WTC11 (cell line): ENCODE measurements around the gene PTPRJ.

ENCODE experiments used
- ATF3 ChIP-seq: sonication (generic); formaldehyde crosslinking; conservative IDR thresholded peaks from 2 replicates; pipeline ENCODE4 v1.8.1; 2022; ENCODE audit warnings: mild to moderate bottlenecking, missing genetic modification reagents
- CREM ChIP-seq: sonication (generic); formaldehyde crosslinking; IDR thresholded peaks from 2 replicates; pipeline ENCODE4 v1.8.1; 2022; ENCODE audit warnings: mild to moderate bottlenecking, missing genetic modification reagents, moderate library complexity
- CTCF ChIP-seq: fragments of 200-600 bp; IDR thresholded peaks from 2 replicates; pipeline ENCODE4 v1.8.0; 2022; ENCODE audit warnings: antibody characterized with exemption
- GABPB1 ChIP-seq: sonication (generic); formaldehyde crosslinking; IDR thresholded peaks from 2 replicates; pipeline ENCODE4 v1.8.1; 2023; ENCODE audit warnings: mild to moderate bottlenecking, missing genetic modification reagents
- HMGXB4 ChIP-seq: sonication (generic); formaldehyde crosslinking; IDR thresholded peaks from 2 replicates; pipeline ENCODE4 v1.8.1; 2023; ENCODE audit warnings: mild to moderate bottlenecking, moderate library complexity, missing genetic modification reagents
- IRF1 ChIP-seq: sonication (generic); formaldehyde crosslinking; IDR thresholded peaks from 2 replicates; pipeline ENCODE4 v1.8.0; 2023; ENCODE audit warnings: missing genetic modification reagents
- JUN ChIP-seq: sonication (generic); formaldehyde crosslinking; IDR thresholded peaks from 2 replicates; pipeline ENCODE4 v1.8.0; 2023; ENCODE audit warnings: mild to moderate bottlenecking, missing genetic modification reagents
- MLX ChIP-seq: sonication (generic); formaldehyde crosslinking; IDR thresholded peaks from 2 replicates; pipeline ENCODE4 v1.8.1; 2023; ENCODE audit warnings: mild to moderate bottlenecking, missing genetic modification reagents, moderate library complexity
- NR3C1 ChIP-seq: sonication (generic); formaldehyde crosslinking; conservative IDR thresholded peaks from 2 replicates; pipeline ENCODE4 v1.8.1; 2023; ENCODE audit warnings: low read depth, mild to moderate bottlenecking, missing genetic modification reagents
- PRDM15 ChIP-seq: sonication (generic); formaldehyde crosslinking; IDR thresholded peaks from 2 replicates; pipeline ENCODE4 v1.8.0; 2022; ENCODE audit warnings: missing genetic modification reagents
- SMAD3 ChIP-seq: sonication (generic); formaldehyde crosslinking; IDR thresholded peaks from 2 replicates; pipeline ENCODE4 v1.8.0; 2022; ENCODE audit warnings: missing genetic modification reagents, mild to moderate bottlenecking, borderline replicate concordance
- TEAD4 ChIP-seq: sonication (generic); formaldehyde crosslinking; IDR thresholded peaks from 2 replicates; pipeline ENCODE4 v1.8.0; 2022; ENCODE audit warnings: mild to moderate bottlenecking, missing genetic modification reagents
- ZNF281 ChIP-seq: sonication (generic); formaldehyde crosslinking; IDR thresholded peaks from 2 replicates; pipeline ENCODE4 v1.8.0; 2023; ENCODE audit warnings: mild to moderate bottlenecking, missing genetic modification reagents
- ZNF425 ChIP-seq: fragments of 250-450 bp; sonication (Bioruptor Pico); conservative IDR thresholded peaks from 2 replicates; pipeline ENCODE4 v1.9.0; 2021; ENCODE audit warnings: mild to moderate bottlenecking

- no peak for TF ChIP-seq CTCF
- TF ChIP-seq SMAD3 = no peak
- TF ChIP-seq GABPB1 = no peak
- TF ChIP-seq ZNF425 (CRISPR knock-in tag) = no peak
- TF ChIP-seq MLX (CRISPR knock-in tag) = no peak
- no peak for TF ChIP-seq CREM (CRISPR knock-in tag)
- no peak for TF ChIP-seq IRF1 (CRISPR knock-in tag)
- no peak for TF ChIP-seq ZNF281 (CRISPR knock-in tag)
- no peak for TF ChIP-seq HMGXB4 (CRISPR knock-in tag)
- no peak for TF ChIP-seq TEAD4 (CRISPR knock-in tag)
- TF ChIP-seq NR3C1 (CRISPR knock-in tag) = no peak
- no peak for TF ChIP-seq ATF3 (CRISPR knock-in tag)
- no peak for TF ChIP-seq PRDM15 (CRISPR knock-in tag)
- no peak for TF ChIP-seq JUN (CRISPR knock-in tag)
Measured at GRCh38 chr11:48041877-48042695, 61.7 kb downstream of the PTPRJ start.
